ENCODE measurements around the gene BORA. TPM values are rescaled to one million over a fixed set of nuclear protein-coding genes. Genes with fewer than 3 reads are reported as not detected.

The BORA gene
- total RNA-seq = 1 to 10 TPM in 6 of 7 donors, under 1 TPM in 1; 0.66 to 2.1 (median 1.3) TPM
- 1 to 10 TPM in 1 of 2 donors, under 1 TPM in 1; 0.84 to 2.5 TPM for polyA plus RNA-seq
- long read RNA-seq, donor 1, partial matches to known transcripts = 0 of 5 reads
- long read RNA-seq, donor 1, other reads (novel, unspliced or antisense) = 4 of 5 reads
- long read RNA-seq, donor 2, partial matches to known transcripts = 0 of 3 reads
- long read RNA-seq, donor 2, other reads (novel, unspliced or antisense) = 0 of 3 reads
- long read RNA-seq, donor 3, partial matches to known transcripts = 0 of 3 reads
- long read RNA-seq, donor 3, other reads (novel, unspliced or antisense) = 1 of 3 reads

DNA sequence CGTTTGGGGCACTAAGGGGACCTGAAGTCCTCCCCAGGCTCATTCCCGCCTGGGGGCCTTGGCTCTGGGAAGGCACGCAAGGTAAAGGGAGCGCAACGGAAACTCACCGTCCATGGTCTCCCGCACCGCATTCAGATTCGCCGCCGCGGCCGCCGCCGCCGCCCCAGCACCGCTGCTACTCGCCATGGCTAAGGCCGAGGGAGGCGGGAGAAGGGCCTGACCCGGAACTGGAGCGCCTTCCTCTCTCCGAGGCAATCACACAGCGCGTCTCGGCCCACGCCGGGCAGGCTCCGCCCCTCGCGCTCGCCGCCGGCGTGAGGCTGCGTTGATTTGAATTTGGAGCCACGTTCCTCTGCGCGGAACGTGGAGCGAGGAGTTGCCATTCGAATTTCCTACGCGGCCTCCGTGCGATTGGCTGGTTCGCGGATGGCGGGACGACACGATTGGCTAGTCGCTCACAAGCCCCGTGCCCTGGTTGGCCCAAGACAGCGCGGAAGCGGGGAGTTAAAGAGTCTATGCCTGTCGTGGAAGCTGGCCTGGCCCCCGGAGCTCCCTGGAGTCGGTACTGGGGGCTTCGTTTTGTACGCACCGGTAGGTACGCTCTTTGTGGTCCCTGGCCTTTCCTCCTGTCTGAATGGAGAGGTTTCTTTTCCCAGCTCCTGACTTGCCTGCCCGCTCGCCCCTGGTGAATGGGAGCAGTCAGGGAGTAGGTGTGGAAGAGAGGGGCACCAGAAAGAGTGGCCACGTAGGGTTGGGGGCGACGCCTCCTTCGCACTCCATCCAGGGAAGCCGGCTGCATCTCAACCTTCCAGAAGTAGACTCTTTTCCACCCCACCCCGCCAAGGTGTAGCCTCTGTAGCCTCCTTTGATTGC, at the start of gene BORA, which contains the start of gene MZT1:
Gene BORA, plus strand, starts transcription at position 507 of the 873 bp plus-strand sequence. CDS start 1,018 bp downstream, outside the sequence.
Gene MZT1, minus strand, starts transcription at position 213 of the 873 bp plus-strand sequence. Its CDS starts 27 bp downstream, at position 186.
- 0% methylated on average over 37 to 71 of the region's 71 CpGs for WGBS, 3 donors
- TF ChIP-seq EP300 (IDR thresholded peaks at IDR 0.05) (no peak), POLR2A (IDR thresholded peaks at IDR 0.05) (no peak)

DNA sequence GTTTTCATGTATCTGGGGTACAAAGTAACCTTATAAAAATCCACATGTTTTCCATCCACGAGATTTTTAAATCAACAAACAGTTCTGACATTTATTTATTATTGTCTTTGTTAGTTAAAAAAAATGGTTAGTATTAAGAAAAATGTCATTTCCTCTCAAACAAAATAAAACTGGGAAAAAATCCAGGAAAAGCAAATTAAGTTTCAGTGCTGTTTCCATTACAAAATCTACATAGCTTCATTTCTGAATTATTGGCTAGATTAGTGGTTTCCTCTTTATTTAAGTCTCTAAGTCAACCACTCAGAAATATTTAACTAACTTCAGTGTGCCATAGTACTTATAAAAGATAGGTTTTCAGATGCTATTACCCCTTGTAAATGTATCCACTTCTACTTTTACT, 49.4 kb upstream of the BORA start:
- TF ChIP-seq EP300 (IDR thresholded peaks at IDR 0.05) (no peak), POLR2A (IDR thresholded peaks at IDR 0.05) (no peak)
- TF ChIP-seq, protein P1, sequence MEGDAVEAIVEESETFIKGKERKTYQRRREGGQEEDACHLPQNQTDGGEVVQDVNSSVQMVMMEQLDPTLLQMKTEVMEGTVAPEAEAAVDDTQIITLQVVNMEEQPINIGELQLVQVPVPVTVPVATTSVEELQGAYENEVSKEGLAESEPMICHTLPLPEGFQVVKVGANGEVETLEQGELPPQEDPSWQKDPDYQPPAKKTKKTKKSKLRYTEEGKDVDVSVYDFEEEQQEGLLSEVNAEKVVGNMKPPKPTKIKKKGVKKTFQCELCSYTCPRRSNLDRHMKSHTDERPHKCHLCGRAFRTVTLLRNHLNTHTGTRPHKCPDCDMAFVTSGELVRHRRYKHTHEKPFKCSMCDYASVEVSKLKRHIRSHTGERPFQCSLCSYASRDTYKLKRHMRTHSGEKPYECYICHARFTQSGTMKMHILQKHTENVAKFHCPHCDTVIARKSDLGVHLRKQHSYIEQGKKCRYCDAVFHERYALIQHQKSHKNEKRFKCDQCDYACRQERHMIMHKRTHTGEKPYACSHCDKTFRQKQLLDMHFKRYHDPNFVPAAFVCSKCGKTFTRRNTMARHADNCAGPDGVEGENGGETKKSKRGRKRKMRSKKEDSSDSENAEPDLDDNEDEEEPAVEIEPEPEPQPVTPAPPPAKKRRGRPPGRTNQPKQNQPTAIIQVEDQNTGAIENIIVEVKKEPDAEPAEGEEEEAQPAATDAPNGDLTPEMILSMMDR (IDR thresholded peaks at IDR 0.05) = no peak
- Histone ChIP-seq H3K9me3 (no peaks in the 10 kb centered on the region), H3K27me3 (no peaks in the 10 kb centered on the region), H3K27ac (no peak overlapping the region), H3K4me1 (ENCODE audit: insufficient read depth) (no peaks in the 10 kb centered on the region), H3K4me3 (no peak overlapping the region), H3K36me3 (no peaks in the 10 kb centered on the region)
- DNase-seq = no peak
- intact Hi-C loops (cut with DNase I) = no loop called here
- 1 to 4% (median 3%) methylated on average over 1 of the region's 1 CpG for WGBS, 3 donors

More for the DNA sequence above, at the start of gene BORA, which contains the start of gene MZT1:
- peaks cover 3% of the 10 kb centered on the region for H3K4me1 ChIP-seq (ENCODE audit: insufficient read depth)
- DNase-seq = peak; percentile 86 to 94 (median 90)
- H3K27me3 ChIP-seq = no peaks in the 10 kb centered on the region
- no peak within 1 kb of the TSS for H3K27ac ChIP-seq
- no peaks in the 10 kb centered on the region for H3K36me3 ChIP-seq
- no peaks in the 10 kb centered on the region for H3K9me3 ChIP-seq
- peak within 1 kb of the TSS; percentile 83 for H3K4me3 ChIP-seq
- intact Hi-C loops (cut with DNase I) = no loop called here

DNA sequence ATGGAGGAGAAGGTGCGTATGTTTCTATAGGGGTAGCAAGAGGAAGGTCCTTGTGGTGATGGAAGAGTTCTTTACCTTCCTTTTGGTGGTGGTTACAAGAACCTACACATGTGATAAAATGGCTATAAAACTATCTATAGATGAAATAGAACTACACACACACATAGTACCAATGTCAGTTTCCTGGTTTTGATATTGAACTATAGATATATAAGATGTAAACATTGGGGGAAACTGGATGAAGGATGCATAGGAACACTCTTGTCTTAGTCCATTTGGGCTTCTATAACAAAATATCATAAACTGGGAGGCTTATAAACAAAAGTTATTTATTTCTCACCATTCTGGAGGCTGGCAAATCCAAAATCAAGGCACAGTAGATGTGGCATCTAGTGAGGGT, 47.4 kb upstream of the BORA start:
- 92 to 100% (median 95%) methylated on average over 1 of the region's 1 CpG for WGBS, 3 donors
- H3K4me3 ChIP-seq = no peak overlapping the region
- no peak for DNase-seq
- intact Hi-C loops (cut with DNase I) = no loop called here
- H3K4me1 ChIP-seq (ENCODE audit: insufficient read depth) = no peaks in the 10 kb centered on the region
- H3K27ac ChIP-seq = no peak overlapping the region
- H3K27me3 ChIP-seq = no peaks in the 10 kb centered on the region
- H3K36me3 ChIP-seq = no peaks in the 10 kb centered on the region
- no peaks in the 10 kb centered on the region for H3K9me3 ChIP-seq
- TF ChIP-seq EP300 (IDR thresholded peaks at IDR 0.05) (no peak), POLR2A (IDR thresholded peaks at IDR 0.05) (no peak)
- TF ChIP-seq, protein P1 (IDR thresholded peaks at IDR 0.05) = no peak

DNA sequence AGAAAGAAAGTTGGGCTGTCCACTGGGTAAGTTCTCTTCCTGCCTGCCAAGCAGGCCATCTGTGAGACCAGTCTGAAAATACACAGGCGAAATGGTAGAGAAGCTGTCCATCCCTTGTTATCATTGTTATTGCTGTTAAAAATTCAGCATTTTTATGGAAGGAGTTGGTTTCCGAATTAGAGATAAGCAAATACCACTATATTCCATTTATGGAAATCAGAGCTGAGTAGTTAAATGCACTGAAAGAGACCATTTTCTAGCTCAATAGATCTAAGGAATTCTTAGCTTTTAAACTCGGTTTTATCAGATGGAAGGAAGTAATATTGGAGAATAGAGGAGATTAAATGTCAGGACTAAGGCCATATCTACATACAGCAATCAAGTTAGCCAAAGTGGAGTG, 41.0 kb upstream of the BORA start:
- WGBS, 3 donors = 19 to 48% (median 22%) methylated on average over 3 of the region's 3 CpGs

More for the DNA sequence above, 41.0 kb upstream of the BORA start:
- no peaks in the 10 kb centered on the region for H3K9me3 ChIP-seq
- H3K4me3 ChIP-seq = no peak overlapping the region
- intact Hi-C loops (cut with DNase I) = no loop called here
- H3K27me3 ChIP-seq = no peaks in the 10 kb centered on the region
- H3K36me3 ChIP-seq = no peaks in the 10 kb centered on the region
- TF ChIP-seq EP300 (IDR thresholded peaks at IDR 0.05) (no peak), POLR2A (IDR thresholded peaks at IDR 0.05) (no peak)
- TF ChIP-seq, protein P1 (IDR thresholded peaks at IDR 0.05) = no peak
- DNase-seq = no peak
- no peaks in the 10 kb centered on the region for H3K4me1 ChIP-seq (ENCODE audit: insufficient read depth)
- no peak overlapping the region for H3K27ac ChIP-seq

Data from ovary (tissue), 10 donors.